AG09309 (cell line): ENCODE results near the gene MESP2.
"Not testable (repeated sequence)": the region's sequence is repeated elsewhere in the genome, so short reads cannot be mapped to it uniquely, and the experiment has no call there.

Source experiments
- DNase-seq: peaks from one replicate; pipeline ENCODE4 v3.0.0-alpha.2; 2010; ENCODE audit warnings: low read depth
- H3K4me3 ChIP-seq: 2 replicates; pipeline ENCODE4 v1.5.1; 2011; ENCODE audit warnings: mild to moderate bottlenecking, low read depth, low read length, moderate library complexity; ENCODE audit not compliant: control insufficient read depth
- TF ChIP-seq, protein P1 (sequence below): IDR thresholded peaks from 2 replicates; pipeline ENCODE4 v1.5.1; 2011; ENCODE audit warnings: mild to moderate bottlenecking, low read depth, low read length, inconsistent platforms; ENCODE audit not compliant: insufficient read depth, control insufficient read depth; ENCODE audit errors: missing control alignments

The MESP2 gene

GRCh38 chr15:89783111-89783860 is 7.2 kb downstream of the MESP2 start:
- H3K4me3 ChIP-seq, result no peak overlapping the region
- DNase-seq, result peak; percentile 64
- TF ChIP-seq, protein P1, sequence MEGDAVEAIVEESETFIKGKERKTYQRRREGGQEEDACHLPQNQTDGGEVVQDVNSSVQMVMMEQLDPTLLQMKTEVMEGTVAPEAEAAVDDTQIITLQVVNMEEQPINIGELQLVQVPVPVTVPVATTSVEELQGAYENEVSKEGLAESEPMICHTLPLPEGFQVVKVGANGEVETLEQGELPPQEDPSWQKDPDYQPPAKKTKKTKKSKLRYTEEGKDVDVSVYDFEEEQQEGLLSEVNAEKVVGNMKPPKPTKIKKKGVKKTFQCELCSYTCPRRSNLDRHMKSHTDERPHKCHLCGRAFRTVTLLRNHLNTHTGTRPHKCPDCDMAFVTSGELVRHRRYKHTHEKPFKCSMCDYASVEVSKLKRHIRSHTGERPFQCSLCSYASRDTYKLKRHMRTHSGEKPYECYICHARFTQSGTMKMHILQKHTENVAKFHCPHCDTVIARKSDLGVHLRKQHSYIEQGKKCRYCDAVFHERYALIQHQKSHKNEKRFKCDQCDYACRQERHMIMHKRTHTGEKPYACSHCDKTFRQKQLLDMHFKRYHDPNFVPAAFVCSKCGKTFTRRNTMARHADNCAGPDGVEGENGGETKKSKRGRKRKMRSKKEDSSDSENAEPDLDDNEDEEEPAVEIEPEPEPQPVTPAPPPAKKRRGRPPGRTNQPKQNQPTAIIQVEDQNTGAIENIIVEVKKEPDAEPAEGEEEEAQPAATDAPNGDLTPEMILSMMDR, result no peak

GRCh38 chr15:89783861-89784685 is 7.9 kb downstream of the MESP2 start:
- no peak overlapping the region for H3K4me3 ChIP-seq
- DNase-seq, result no peak
- TF ChIP-seq, protein P1, result no peak

DNA sequence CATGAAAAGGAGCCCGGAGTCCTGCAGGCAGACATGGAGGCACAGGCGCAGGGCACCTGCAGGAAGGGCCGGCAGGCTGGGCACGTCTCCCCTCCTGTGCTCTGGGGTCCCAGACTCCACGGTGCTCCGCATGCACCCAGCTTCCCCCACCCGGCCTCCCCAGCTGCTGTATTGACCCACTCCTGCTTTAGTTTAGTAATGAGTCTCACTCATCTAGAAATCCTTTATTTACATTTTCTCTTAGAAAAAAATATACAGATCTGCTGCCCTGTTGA is 8.5 kb downstream of the MESP2 start:
- no peak overlapping the region for H3K4me3 ChIP-seq
- TF ChIP-seq, protein P1, result no peak
- DNase-seq, result no peak

DNA sequence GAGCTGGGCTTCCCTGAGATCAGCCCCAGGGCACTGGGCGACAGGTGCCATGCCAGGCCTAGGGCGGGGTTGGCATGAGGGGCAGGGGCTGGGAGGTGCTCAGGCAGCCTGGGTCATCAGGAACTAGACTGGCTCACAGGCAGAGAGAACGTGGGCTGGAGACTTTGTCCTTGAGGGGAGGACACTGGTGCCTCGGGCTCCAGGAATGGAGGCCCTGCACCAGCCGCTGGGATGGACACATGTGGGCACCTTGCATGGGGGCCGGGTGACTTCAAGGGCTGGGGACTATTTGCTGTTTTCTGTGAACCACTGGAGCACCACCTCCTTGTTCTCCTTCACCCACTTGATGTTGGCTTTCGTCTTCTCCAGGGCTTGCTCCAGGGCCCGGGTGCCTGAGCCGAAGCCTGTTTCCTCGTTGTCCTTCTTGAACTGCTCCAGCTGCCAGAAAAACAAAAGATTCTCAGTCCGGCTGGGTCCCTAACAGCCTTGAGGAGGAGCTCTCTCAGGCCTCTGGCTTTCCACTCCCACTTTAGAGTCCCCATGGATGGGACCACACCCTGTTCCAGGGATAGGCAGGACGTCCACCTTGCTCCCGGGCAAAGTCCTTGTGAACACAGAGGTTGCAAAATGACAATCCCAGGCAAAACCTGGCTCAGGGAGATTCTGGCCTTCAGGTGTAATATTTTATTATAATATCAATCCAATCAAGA is 9.1 kb downstream of the MESP2 start:
- TF ChIP-seq, protein P1, result no peak
- DNase-seq, result no peak
- no peak overlapping the region for H3K4me3 ChIP-seq

DNA sequence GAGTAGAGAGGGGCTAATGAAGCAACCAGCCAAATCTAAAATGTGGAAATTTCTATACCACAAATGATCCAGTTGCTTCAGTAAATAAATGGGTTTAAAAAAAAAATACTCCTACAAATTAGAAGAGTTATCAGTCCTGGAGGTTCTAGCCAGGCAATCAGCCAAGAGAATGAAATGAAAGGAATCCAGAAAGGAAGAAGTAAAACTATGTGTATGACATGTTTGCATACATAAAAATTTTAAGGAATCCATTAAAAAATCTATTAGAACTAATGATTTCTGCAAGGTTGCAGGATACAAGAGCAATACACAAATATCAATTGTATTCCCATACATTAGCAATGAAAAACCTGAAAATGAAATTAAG is 9.6 kb downstream of the MESP2 start:
- TF ChIP-seq, protein P1, result no peak
- DNase-seq, result no peak
- H3K4me3 ChIP-seq, result no peak overlapping the region

- DNase-seq, result no peak
Observed at GRCh38 chr15:89787944-89788343, 11.8 kb downstream of the MESP2 start.

DNA sequence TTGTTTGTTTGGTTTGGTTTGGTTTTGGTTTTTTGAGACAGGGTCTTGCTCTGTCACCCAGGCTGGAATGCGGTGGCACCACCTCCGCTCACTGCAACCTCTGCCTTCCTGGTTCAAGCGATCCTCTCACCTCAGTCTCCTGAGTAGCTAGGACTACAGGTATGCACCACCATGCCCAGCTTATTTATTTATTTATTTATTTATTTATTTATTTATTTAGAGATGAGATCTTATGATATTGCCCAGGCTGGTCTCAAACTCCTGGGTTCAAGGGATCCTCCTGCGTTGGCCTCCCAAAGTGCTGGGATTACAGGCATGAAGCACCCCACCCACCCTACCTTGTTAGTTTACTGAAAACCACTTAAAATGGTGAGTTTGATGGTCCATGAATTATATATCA is 12.5 kb downstream of the MESP2 start:
- DNase-seq, H3K4me3 ChIP-seq: not testable (repeated sequence)

More at GRCh38 chr15:89787944-89788343, 11.8 kb downstream of the MESP2 start:
- TF ChIP-seq, protein P1, result no peak
- no peak overlapping the region for H3K4me3 ChIP-seq
